ENCODE results near the gene MRPL28. TPM values are rescaled to one million over a fixed set of nuclear protein-coding genes. Genes with fewer than 3 reads are reported as not detected.
A peak's percentile ranks its signal among the peaks of the same experiment; 100 is the strongest.

The MRPL28 gene
- total and polyA plus RNA-seq, 3 experiments from 2014 or later: 67.8 to 98.0 (median 90.2) TPM

DNA sequence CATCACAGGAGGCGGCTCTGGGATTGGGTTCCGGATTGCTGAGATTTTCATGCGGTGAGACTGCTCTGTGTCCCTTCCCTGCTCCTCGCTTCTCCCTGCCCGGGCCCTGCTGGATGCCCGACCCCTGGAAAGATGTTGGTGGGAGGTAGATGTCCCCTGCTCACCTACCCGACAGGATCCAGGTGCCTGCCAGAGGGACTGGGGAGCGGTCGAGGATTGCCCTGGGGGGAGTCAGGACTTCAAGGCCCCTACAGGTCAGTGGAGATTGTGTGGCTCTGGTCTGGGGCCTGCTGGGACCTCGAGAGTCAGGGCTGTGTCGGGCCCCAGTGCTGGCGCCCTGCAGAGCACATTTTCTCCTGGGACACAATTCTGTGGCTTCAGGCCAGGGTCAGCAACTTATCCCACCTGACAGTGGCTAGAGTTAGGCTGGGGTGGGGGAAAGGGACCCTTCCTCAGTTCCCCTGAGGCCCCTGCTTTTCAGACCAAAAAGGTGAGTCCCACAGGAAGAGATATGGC, 34.7 kb upstream of the MRPL28 start:
- H3K36me3 ChIP-seq (ENCODE audit: insufficient read depth, low read length): no peaks in the 10 kb centered on the region
- Mint-ChIP-seq H3K4me1 (peaks cover 6 to 10% (median 7%) of the 10 kb centered on the region in 3 donors), H3K36me3 (peaks cover 0 to 2% (median 0%) of the 10 kb centered on the region in 3 donors), H3K27ac (peak overlapping the region in 1 of 8 donors; percentile 50), H3K9me3 (no peaks in the 10 kb centered on the region), H3K27me3 (no peaks in the 10 kb centered on the region), H3K4me3 (no peak overlapping the region)
- peaks cover 12% of the 10 kb centered on the region for H3K4me1 ChIP-seq (ENCODE audit: insufficient read depth, low read length)
- no peak overlapping the region for H3K4me3 ChIP-seq (ENCODE audit: low read length)
- H3K27me3 ChIP-seq (ENCODE audit: insufficient read depth, low read length, poor library complexity, severe bottlenecking): no peaks in the 10 kb centered on the region
- H3K27ac ChIP-seq (ENCODE audit: low read depth, low read length): no peak overlapping the region
- H3K9me3 ChIP-seq (ENCODE audit: low read length): no peaks in the 10 kb centered on the region
- CTCF ChIA-PET: no interaction called here
- DNase-seq: no peak
- POLR2A ChIA-PET: no interaction called here

DNA sequence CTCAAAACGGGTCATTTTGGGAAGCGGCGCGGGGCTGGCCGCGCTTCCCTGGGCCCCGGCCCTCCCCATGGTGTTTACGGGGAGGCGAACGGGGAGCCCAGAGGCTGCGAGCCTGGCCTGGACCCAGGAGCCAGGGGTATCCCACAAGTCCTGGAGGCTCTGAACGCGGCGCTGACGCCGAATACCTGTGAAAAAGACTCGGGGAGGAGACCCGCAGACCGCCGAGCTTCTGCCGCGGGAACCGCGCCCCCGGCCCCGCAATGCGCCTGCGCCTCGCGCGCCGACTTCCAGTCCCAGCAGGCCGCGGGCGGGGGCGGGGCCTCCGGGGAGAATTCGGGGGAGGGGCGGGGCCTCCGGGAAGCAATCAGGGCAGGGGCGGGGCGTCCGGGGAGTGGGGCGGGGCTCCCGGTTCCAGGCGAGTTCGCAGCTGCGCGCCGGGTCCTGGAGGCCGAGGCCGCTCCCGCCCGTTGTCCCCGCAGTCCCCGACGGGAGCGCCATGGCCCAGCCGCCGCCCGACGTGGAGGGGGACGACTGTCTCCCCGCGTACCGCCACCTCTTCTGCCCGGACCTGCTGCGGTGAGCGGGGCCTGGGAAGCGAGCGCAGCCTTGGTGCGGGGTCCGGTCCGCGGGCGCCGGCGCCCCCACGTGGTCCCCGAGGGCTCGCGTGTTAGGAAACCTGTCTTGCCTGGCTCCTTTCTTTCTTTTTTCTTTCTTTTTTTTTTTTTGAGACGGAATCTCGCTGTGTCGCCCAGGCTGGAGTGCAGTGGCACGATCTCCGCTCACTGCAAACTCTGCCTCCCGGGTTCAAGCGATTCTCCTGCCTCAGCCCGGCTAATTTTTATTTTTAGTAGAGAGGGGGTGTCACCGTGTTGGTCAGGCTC, 31.4 kb upstream of the MRPL28 start, which contains the start of gene DECR2:
Gene DECR2 (plus strand): TSS at position 418 of the 881 bp plus-strand sequence. CDS start 79 bp downstream, at position 497.
- Mint-ChIP-seq H3K27ac (peak within 1 kb of the TSS; percentile 79 to 99 (median 92)), H3K9me3 (no peaks in the 10 kb centered on the region), H3K4me3 (peak within 1 kb of the TSS; percentile 82 to 90 (median 88)), H3K27me3 (peaks cover 1% of the 10 kb centered on the region in 2 donors), H3K36me3 (peaks cover 0 to 2% (median 0%) of the 10 kb centered on the region in 3 donors), H3K4me1 (peaks cover 9 to 23% (median 10%) of the 10 kb centered on the region in 3 donors)
- Histone ChIP-seq H3K4me3 (ENCODE audit: low read length) (peak within 1 kb of the TSS; percentile 74), H3K4me1 (ENCODE audit: insufficient read depth, low read length) (peaks cover 14% of the 10 kb centered on the region), H3K27me3 (ENCODE audit: insufficient read depth, low read length, poor library complexity, severe bottlenecking) (no peaks in the 10 kb centered on the region), H3K36me3 (ENCODE audit: insufficient read depth, low read length) (no peaks in the 10 kb centered on the region), H3K27ac (ENCODE audit: low read depth, low read length) (peak within 1 kb of the TSS; percentile 75), H3K9me3 (ENCODE audit: low read length) (no peaks in the 10 kb centered on the region)
- POLR2A ChIA-PET: interaction anchor here (0.6 to 1.7 kb wide), 8 partner anchors 19 to 406 kb away, joined by 3 to 9 read pairs (median 4); partner anchors contain the start of genes AXIN1, FAM234A, METTL26 and MRPL28
- CTCF ChIA-PET: interaction anchor here (0.6 to 2.1 kb wide), 12 partner anchors 9 to 336 kb away, joined by 3 to 11 read pairs (median 4); partner anchors contain the start of genes FAM234A and PGAP6
- DNase-seq: peak; percentile 93 to 100 (median 97)

GRCh38 chr16:400061-400591, 29.8 kb upstream of the MRPL28 start:
- H3K4me3 Mint-ChIP-seq: peak overlapping the region; percentile 82 to 90 (median 88)
- CTCF ChIA-PET: interaction anchor here (1.8 to 2.1 kb wide), 2 partner anchors 9 to 17 kb away, joined by 8 to 11 read pairs; partner anchors contain the start of gene PGAP6
- H3K36me3 Mint-ChIP-seq: peaks cover 0 to 2% (median 0%) of the 10 kb centered on the region in 3 donors

GRCh38 chr16:399340-400019, 29.1 kb upstream of the MRPL28 start:
- DNase-seq: no peak
- H3K4me3 Mint-ChIP-seq: peak overlapping the region; percentile 14 to 89 (median 82)
- peaks cover 3 to 6% of the 10 kb centered on the region in 2 donors for H3K27me3 Mint-ChIP-seq
- H3K27me3 ChIP-seq (ENCODE audit: insufficient read depth, low read length, poor library complexity, severe bottlenecking): no peaks in the 10 kb centered on the region
- ChIA-PET CTCF (no interaction called here), POLR2A (no interaction called here)
- H3K4me1 Mint-ChIP-seq: peaks cover 16 to 32% (median 18%) of the 10 kb centered on the region in 3 donors
- peaks cover 0 to 2% (median 0%) of the 10 kb centered on the region in 3 donors for H3K36me3 Mint-ChIP-seq
- H3K4me3 ChIP-seq (ENCODE audit: low read length): no peak overlapping the region
- H3K9me3 ChIP-seq (ENCODE audit: low read length): no peaks in the 10 kb centered on the region
- peaks cover 21% of the 10 kb centered on the region for H3K4me1 ChIP-seq (ENCODE audit: insufficient read depth, low read length)
- peak overlapping the region; percentile 75 for H3K27ac ChIP-seq (ENCODE audit: low read depth, low read length)
- H3K27ac Mint-ChIP-seq: peak overlapping the region in 4 of 8 donors; percentile 6 to 88 (median 74)
- H3K36me3 ChIP-seq (ENCODE audit: insufficient read depth, low read length): no peaks in the 10 kb centered on the region
- H3K9me3 Mint-ChIP-seq: no peaks in the 10 kb centered on the region

More at GRCh38 chr16:400061-400591, 29.8 kb upstream of the MRPL28 start:
- Histone ChIP-seq H3K36me3 (ENCODE audit: insufficient read depth, low read length) (no peaks in the 10 kb centered on the region), H3K4me3 (ENCODE audit: low read length) (peak overlapping the region; percentile 74), H3K9me3 (ENCODE audit: low read length) (no peaks in the 10 kb centered on the region), H3K4me1 (ENCODE audit: insufficient read depth, low read length) (peaks cover 21% of the 10 kb centered on the region), H3K27ac (ENCODE audit: low read depth, low read length) (peak overlapping the region; percentile 75), H3K27me3 (ENCODE audit: insufficient read depth, low read length, poor library complexity, severe bottlenecking) (no peaks in the 10 kb centered on the region)
- Mint-ChIP-seq H3K27me3 (peaks cover 3 to 6% of the 10 kb centered on the region in 2 donors), H3K27ac (peak overlapping the region in 7 of 8 donors; percentile 79 to 99 (median 92)), H3K9me3 (no peaks in the 10 kb centered on the region), H3K4me1 (peaks cover 16 to 32% (median 18%) of the 10 kb centered on the region in 3 donors)
- POLR2A ChIA-PET: interaction anchor here (1.7 kb wide), 1 partner anchor 25 kb away, joined by 9 read pairs; the partner anchor contains the start of gene RAB11FIP3
- DNase-seq: no peak

GRCh38 chr16:398561-399339, 28.4 kb upstream of the MRPL28 start:
- H3K9me3 Mint-ChIP-seq: no peaks in the 10 kb centered on the region
- no peaks in the 10 kb centered on the region for H3K36me3 ChIP-seq (ENCODE audit: insufficient read depth, low read length)
- H3K4me1 ChIP-seq (ENCODE audit: insufficient read depth, low read length): peaks cover 21% of the 10 kb centered on the region
- peak overlapping the region; percentile 64 for H3K27ac ChIP-seq (ENCODE audit: low read depth, low read length)
- H3K9me3 ChIP-seq (ENCODE audit: low read length): no peaks in the 10 kb centered on the region
- H3K4me3 Mint-ChIP-seq: peak overlapping the region; percentile 59 to 89 (median 79)
- H3K4me3 ChIP-seq (ENCODE audit: low read length): no peak overlapping the region
- peaks cover 16 to 32% (median 18%) of the 10 kb centered on the region in 3 donors for H3K4me1 Mint-ChIP-seq
- no peak for DNase-seq
- ChIA-PET CTCF (interaction anchor here (0.7 kb wide), 1 partner anchor 281 kb away, joined by 3 read pairs; no protein-coding TSS in a partner anchor), POLR2A (interaction anchor here (1.2 kb wide), 1 partner anchor 16 kb away, joined by 4 read pairs; no protein-coding TSS in a partner anchor)
- peaks cover 3 to 6% of the 10 kb centered on the region in 2 donors for H3K27me3 Mint-ChIP-seq
- peak overlapping the region in 5 of 8 donors; percentile 63 to 90 (median 88) for H3K27ac Mint-ChIP-seq
- H3K27me3 ChIP-seq (ENCODE audit: insufficient read depth, low read length, poor library complexity, severe bottlenecking): no peaks in the 10 kb centered on the region
- H3K36me3 Mint-ChIP-seq: peaks cover 0 to 2% (median 0%) of the 10 kb centered on the region in 3 donors

DNA sequence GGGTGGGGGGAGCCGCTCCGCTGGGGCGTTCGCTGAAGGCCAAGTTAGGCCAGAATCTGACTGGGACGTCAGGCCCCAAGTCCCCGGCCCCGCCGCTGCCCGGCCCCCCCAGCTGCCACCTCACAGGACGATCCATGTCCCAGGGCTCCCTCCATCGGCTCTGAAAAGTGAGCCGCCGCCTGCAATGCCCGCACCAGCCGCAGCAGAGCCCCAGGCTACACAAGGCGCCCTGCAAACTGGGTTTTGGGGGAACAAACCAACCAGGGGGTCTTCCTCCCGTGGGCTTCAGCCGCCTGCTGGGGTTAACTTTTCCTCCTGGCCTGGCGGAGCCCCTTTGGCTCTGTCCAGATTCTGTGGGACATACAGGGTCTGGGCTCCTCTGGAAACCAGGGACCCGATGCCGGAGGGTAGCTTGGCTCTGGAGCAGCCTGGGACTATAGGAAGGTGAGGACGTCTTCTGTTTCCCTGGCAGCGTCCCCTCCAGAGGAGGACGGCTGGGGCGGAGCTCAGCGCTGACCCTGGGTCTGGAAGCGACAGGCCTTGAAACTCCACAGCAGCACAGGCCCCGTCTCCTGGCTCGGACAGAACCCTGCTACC, 27.5 kb upstream of the MRPL28 start:
- ChIA-PET POLR2A (interaction anchor here (1.2 kb wide), 1 partner anchor 15 kb away, joined by 4 read pairs; no protein-coding TSS in a partner anchor), CTCF (no interaction called here)
- Mint-ChIP-seq H3K27me3 (peaks cover 3 to 6% of the 10 kb centered on the region in 2 donors), H3K4me1 (peaks cover 17 to 32% (median 18%) of the 10 kb centered on the region in 3 donors), H3K27ac (peak overlapping the region in 4 of 8 donors; percentile 63 to 90 (median 80)), H3K4me3 (peak overlapping the region; percentile 36 to 87 (median 75)), H3K9me3 (no peaks in the 10 kb centered on the region), H3K36me3 (peaks cover 0 to 2% (median 0%) of the 10 kb centered on the region in 3 donors)
- no peaks in the 10 kb centered on the region for H3K36me3 ChIP-seq (ENCODE audit: insufficient read depth, low read length)
- H3K4me3 ChIP-seq (ENCODE audit: low read length): no peak overlapping the region
- no peaks in the 10 kb centered on the region for H3K9me3 ChIP-seq (ENCODE audit: low read length)
- peaks cover 21% of the 10 kb centered on the region for H3K4me1 ChIP-seq (ENCODE audit: insufficient read depth, low read length)
- peak in 2 of 5 donors; percentile 29 to 60 for DNase-seq
- peak overlapping the region; percentile 64 for H3K27ac ChIP-seq (ENCODE audit: low read depth, low read length)
- H3K27me3 ChIP-seq (ENCODE audit: insufficient read depth, low read length, poor library complexity, severe bottlenecking): no peaks in the 10 kb centered on the region

All from CD8-positive, alpha-beta memory T cell (primary cell).